Measurements from ENCODE around the gene POU4F1.

GRCh38 chr13:78598116-78598781 lies 5.1 kb downstream of the POU4F1 start:
- no peak for TF ChIP-seq CTCF (IDR thresholded peaks at IDR 0.05)
- TF ChIP-seq POLR2A (IDR thresholded peaks at IDR 0.05), result no peak
